ENCODE data around the gene ARMC2. TPM values are rescaled to one million over a fixed set of nuclear protein-coding genes. Genes with fewer than 3 reads are reported as not detected.

Gene ARMC2
- total RNA-seq, 1 donor from 2014 or later: 2.9 TPM

- Histone ChIP-seq H2AFZ (replicated peaks) (no peak overlapping the region), H3K27me3 (no peaks in the 10 kb centered on the region), H3F3A (ENCODE audit: low read depth) (no peaks in the 10 kb centered on the region), H3K4me3 (no peak overlapping the region), H3K4me1 (no peaks in the 10 kb centered on the region), H3K27ac (no peak overlapping the region), H3K9me3 (ENCODE audit: low read depth) (no peaks in the 10 kb centered on the region), H3K79me2 (ENCODE audit: low read depth) (no peaks in the 10 kb centered on the region), H3K9ac (no peak overlapping the region), H3K36me3 (no peaks in the 10 kb centered on the region), H4K20me1 (ENCODE audit: low read depth) (no peaks in the 10 kb centered on the region), H3K4me2 (no peak overlapping the region)
- Mint-ChIP-seq H3K4me3 (no peak overlapping the region), H3K36me3 (peaks cover 3% of the 10 kb centered on the region), H3K27ac (no peak overlapping the region), H3K4me1 (peaks cover 31% of the 10 kb centered on the region), H3K9me3 (no peaks in the 10 kb centered on the region), H3K27me3 (ENCODE audit: insufficient read depth, low read depth) (peaks cover 3% of the 10 kb centered on the region)
- no peak for DNase-seq (ENCODE audit: low spot score)
- TF ChIP-seq EZH2phosphoT487 (IDR thresholded peaks at IDR 0.05) (no peak), EZH2 (IDR thresholded peaks at IDR 0.05) (no peak)
- TF ChIP-seq, protein P1, sequence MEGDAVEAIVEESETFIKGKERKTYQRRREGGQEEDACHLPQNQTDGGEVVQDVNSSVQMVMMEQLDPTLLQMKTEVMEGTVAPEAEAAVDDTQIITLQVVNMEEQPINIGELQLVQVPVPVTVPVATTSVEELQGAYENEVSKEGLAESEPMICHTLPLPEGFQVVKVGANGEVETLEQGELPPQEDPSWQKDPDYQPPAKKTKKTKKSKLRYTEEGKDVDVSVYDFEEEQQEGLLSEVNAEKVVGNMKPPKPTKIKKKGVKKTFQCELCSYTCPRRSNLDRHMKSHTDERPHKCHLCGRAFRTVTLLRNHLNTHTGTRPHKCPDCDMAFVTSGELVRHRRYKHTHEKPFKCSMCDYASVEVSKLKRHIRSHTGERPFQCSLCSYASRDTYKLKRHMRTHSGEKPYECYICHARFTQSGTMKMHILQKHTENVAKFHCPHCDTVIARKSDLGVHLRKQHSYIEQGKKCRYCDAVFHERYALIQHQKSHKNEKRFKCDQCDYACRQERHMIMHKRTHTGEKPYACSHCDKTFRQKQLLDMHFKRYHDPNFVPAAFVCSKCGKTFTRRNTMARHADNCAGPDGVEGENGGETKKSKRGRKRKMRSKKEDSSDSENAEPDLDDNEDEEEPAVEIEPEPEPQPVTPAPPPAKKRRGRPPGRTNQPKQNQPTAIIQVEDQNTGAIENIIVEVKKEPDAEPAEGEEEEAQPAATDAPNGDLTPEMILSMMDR (IDR thresholded peaks at IDR 0.05): no peak
Observed at GRCh38 chr6:108948181-108948661, 100.0 kb downstream of the ARMC2 start.

GRCh38 chr6:108951351-108951953, 103.2 kb downstream of the ARMC2 start:
- H3K27ac Mint-ChIP-seq: no peak overlapping the region
- no peak overlapping the region for H3K27ac ChIP-seq
- H3K4me1 Mint-ChIP-seq: peaks cover 12% of the 10 kb centered on the region
- H3K4me3 ChIP-seq: no peak overlapping the region
- no peaks in the 10 kb centered on the region for H3K36me3 ChIP-seq
- H3K4me1 ChIP-seq: no peaks in the 10 kb centered on the region
- H3K9me3 ChIP-seq (ENCODE audit: low read depth): no peaks in the 10 kb centered on the region
- H3K79me2 ChIP-seq (ENCODE audit: low read depth): no peaks in the 10 kb centered on the region
- DNase-seq (ENCODE audit: low spot score): no peak
- H3K9ac ChIP-seq: no peak overlapping the region
- H3K27me3 ChIP-seq: no peaks in the 10 kb centered on the region
- H3K36me3 Mint-ChIP-seq: peaks cover 3% of the 10 kb centered on the region
- H3K9me3 Mint-ChIP-seq: no peaks in the 10 kb centered on the region
- H3K27me3 Mint-ChIP-seq (ENCODE audit: insufficient read depth, low read depth): peaks cover 2% of the 10 kb centered on the region
- H2AFZ ChIP-seq (replicated peaks): no peak overlapping the region
- no peak overlapping the region for H3K4me2 ChIP-seq
- H3K4me3 Mint-ChIP-seq: no peak overlapping the region
- TF ChIP-seq EZH2 (IDR thresholded peaks at IDR 0.05) (no peak), EZH2phosphoT487 (IDR thresholded peaks at IDR 0.05) (no peak)
- TF ChIP-seq, protein P1 (IDR thresholded peaks at IDR 0.05): no peak
- H3F3A ChIP-seq (ENCODE audit: low read depth): no peaks in the 10 kb centered on the region
- H4K20me1 ChIP-seq (ENCODE audit: low read depth): no peaks in the 10 kb centered on the region

GRCh38 chr6:108952776-108953486, 104.7 kb downstream of the ARMC2 start:
- Histone ChIP-seq H3K4me3 (no peak overlapping the region), H3K4me2 (no peak overlapping the region), H3K79me2 (ENCODE audit: low read depth) (no peaks in the 10 kb centered on the region), H4K20me1 (ENCODE audit: low read depth) (no peaks in the 10 kb centered on the region), H3K4me1 (no peaks in the 10 kb centered on the region), H3F3A (ENCODE audit: low read depth) (no peaks in the 10 kb centered on the region), H3K36me3 (no peaks in the 10 kb centered on the region), H3K9me3 (ENCODE audit: low read depth) (no peaks in the 10 kb centered on the region), H3K9ac (no peak overlapping the region), H3K27ac (no peak overlapping the region), H3K27me3 (no peaks in the 10 kb centered on the region), H2AFZ (replicated peaks) (no peak overlapping the region)
- DNase-seq (ENCODE audit: low spot score): no peak
- no peak overlapping the region for H3K27ac Mint-ChIP-seq
- H3K9me3 Mint-ChIP-seq: no peaks in the 10 kb centered on the region
- peaks cover 3% of the 10 kb centered on the region for H3K36me3 Mint-ChIP-seq
- no peak for TF ChIP-seq EZH2 (IDR thresholded peaks at IDR 0.05)
- no peak for TF ChIP-seq EZH2phosphoT487 (IDR thresholded peaks at IDR 0.05)
- TF ChIP-seq, protein P1 (IDR thresholded peaks at IDR 0.05): no peak
- no peaks in the 10 kb centered on the region for H3K4me1 Mint-ChIP-seq
- peaks cover 2% of the 10 kb centered on the region for H3K27me3 Mint-ChIP-seq (ENCODE audit: insufficient read depth, low read depth)
- H3K4me3 Mint-ChIP-seq: no peak overlapping the region
